NCI-H1436 (cell line): ENCODE results near the gene DNAJB12.

Source experiments
- DNase-seq: peaks from one replicate; lab custom pipeline; 2025; lab: John Stamatoyannopoulos, UW

DNAJB12 gene

DNA sequence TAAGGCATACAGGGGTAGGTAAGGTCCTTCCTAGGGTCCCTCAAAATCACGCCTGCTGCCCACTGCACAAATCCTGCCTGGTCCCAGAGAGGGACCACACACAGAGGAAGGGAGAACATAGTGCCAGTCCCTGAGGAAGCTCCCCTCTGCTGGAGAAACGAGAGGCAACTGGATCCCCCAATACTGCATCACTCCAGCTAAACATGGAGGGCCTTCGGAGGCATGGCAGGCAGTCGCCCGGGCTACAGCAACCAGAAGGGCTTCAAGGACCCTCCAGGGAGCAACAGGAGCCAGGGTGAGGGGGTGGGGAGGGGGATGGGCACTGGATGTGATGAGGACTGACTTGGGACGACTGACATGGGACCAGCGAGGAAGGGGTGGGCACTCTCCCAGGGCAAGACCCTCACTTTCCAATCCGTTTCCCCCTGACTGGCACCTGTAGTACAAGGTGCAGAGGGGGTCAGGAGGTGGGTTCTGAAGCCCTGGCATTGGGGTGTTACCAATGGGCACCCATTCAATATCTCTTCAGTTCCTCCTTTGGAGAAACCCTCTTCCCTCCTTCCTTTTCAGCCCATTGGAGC, 59.3 kb downstream of the DNAJB12 start:
- DNase-seq: no peak

DNA sequence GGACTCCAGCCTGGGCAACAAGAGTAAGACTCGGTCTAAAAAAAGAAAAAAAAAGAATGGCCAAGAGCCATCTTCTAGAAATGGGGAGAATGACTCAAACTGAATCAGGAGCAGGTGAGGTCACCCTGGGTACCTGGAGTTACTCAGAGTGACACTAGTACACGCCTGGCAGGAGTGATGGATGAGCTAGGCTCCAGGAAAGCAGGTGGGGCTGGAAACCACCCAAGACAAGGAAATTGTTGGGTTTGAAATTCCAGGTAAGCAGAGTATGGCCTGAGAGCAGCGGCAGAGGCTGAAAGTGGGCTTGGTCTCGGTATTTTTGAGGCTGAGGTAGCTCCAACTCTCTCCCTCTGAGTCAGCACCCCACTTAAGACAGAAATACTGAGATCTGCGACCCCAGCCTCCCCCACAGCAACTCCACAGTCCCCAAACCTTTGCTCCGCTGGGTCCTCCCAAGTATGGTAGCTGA, 62.5 kb downstream of the DNAJB12 start:
- no peak for DNase-seq

DNA sequence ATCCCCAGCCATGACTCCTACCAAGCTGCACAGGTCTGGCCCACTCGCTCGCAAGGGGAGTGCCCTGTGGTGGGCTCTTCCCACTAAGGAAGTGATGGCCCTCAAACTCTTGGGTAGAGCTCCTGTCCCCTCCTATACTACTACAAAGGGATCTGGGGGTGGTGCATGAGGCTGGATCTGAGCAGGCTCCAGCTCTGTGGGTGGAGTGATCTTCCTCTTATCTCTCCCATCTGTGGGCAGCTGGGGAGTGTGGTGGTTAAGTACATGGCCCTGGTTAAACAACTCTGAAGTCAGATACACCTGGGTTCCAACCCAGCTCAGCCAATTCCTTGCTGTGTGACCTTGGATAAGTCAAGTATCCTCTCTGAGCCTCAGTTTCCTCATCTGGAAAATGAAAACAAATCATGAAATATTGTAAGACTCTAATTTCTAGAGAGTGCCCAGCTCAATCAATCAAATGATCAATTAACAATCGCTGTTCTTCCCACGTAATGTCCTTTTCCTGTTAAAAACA, 63.6 kb downstream of the DNAJB12 start:
- DNase-seq: no peak

DNA sequence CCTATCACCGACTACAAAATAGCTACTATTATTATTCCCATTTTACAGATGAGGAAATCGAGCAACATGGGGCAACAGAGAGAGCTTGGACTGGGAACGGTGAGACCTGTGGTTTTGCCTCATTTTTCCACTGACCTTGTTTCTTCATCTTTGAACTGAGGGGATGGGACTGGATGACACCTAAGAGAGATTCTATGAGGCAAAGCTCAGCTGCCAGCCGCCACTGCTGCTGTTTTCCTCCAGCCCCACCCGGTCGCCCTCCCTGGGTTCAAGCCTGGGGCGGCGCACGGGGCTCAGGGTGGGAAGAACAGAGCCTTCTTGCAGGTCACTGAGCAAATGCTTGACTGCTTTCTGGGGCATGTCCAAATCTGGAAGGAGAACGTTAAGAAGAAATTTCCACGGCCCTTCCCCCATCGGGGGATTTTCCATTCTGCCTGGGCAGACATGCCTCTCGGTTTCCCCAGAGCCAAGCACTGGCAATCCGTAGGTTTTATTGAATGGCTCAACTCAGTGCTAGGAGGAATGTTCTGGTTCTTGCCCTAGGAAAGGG, 68.7 kb downstream of the DNAJB12 start:
- DNase-seq: no peak

DNA sequence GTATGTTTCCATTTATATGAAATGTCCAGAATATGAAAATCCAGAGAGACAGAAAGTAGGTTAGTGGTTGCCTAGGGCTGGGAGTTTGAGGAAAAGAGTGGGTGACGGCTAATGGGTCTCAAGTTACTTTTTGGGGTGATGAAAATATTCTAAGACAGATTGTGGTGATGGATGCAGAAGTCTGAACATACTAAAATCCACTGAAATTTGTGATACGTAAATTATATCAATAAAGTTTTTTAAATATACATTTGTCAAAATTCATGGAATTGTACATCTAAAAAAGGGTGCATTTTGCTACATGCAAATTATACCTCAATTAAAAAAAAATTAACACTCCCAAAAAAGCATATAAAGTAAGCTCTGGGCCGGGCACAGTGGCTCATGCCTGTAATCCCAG, 71.6 kb downstream of the DNAJB12 start:
- no peak for DNase-seq
